Testis (tissue), 2 donors: ENCODE results near the gene STRIT1.

Experiments used
- POLR2A ChIP-seq: fragments of 450-650 bp; IDR thresholded peaks from one replicate; pipeline ENCODE4 v1.6.1; 2017; ENCODE audit warnings: antibody characterized with exemption, mild to moderate bottlenecking, moderate library complexity
- TF ChIP-seq, protein P1 (sequence below), 3 experiments: fragments of 450-650 bp in 2 of 3; fragments of 200-600 bp in 1 of 3; sonication (generic) in 1 of 3; IDR thresholded peaks; one replicate each; pipeline ENCODE4 v1.5.1; 2016 to 2019; ENCODE audit warnings: antibody characterized with exemption in 3 of 3, mild to moderate bottlenecking in 2 of 3, moderate library complexity in 1 of 3

DNA sequence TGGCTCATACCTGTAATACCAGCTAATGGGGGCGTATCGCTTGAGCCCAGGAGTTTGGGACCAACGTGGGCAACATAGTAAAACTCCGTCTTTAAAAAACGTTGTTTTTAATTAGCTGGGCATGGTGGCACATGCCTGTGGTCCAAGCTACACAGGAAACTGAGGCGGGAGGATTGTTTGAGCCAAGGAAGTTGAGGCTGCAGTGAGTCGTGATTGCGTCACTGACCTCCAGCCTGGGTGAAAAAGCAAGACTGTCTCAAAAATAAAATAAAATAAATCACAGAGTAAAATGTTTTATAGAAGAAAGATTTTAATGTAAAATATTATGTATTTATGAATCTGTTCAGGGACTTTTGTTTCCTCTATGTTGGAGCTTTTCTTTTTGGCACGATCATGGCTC, 15.3 kb upstream of the STRIT1 start:
- TF ChIP-seq, protein P1, sequence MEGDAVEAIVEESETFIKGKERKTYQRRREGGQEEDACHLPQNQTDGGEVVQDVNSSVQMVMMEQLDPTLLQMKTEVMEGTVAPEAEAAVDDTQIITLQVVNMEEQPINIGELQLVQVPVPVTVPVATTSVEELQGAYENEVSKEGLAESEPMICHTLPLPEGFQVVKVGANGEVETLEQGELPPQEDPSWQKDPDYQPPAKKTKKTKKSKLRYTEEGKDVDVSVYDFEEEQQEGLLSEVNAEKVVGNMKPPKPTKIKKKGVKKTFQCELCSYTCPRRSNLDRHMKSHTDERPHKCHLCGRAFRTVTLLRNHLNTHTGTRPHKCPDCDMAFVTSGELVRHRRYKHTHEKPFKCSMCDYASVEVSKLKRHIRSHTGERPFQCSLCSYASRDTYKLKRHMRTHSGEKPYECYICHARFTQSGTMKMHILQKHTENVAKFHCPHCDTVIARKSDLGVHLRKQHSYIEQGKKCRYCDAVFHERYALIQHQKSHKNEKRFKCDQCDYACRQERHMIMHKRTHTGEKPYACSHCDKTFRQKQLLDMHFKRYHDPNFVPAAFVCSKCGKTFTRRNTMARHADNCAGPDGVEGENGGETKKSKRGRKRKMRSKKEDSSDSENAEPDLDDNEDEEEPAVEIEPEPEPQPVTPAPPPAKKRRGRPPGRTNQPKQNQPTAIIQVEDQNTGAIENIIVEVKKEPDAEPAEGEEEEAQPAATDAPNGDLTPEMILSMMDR (IDR thresholded peaks at IDR 0.05), result no peak
- TF ChIP-seq POLR2A, result no peak
